Measurements from ENCODE around the gene APLF. TPM values are rescaled to one million over a fixed set of nuclear protein-coding genes. Genes with fewer than 3 reads are reported as not detected.
"Not testable (repeated sequence)": the region's sequence is repeated elsewhere in the genome, so short reads cannot be mapped to it uniquely, and the experiment has no call there.

The APLF gene
- total RNA-seq, 2 experiments from 2014 or later: 2.9 to 3.5 TPM

DNA sequence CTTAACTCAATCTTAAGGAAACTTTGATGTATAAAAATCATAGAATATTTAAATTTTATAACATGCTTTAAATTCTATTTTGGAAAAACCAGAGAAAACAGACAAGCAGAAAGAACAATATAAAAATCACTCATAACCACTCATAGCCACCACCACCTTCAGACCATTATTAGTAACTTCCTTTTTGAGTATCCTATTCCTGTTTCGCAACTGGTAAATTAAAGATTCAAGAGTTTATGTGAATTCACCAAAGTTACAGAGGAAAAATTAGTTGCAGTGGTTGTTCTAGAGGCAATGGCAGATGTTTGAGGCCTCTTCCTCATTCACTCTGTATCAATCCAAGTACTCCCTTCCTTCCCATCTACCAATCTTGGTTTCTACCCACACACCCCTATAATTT lies 126.7 kb downstream of the APLF start:
- Mint-ChIP-seq H3K27me3 (peaks cover 4% of the 10 kb centered on the region), H3K9me3 (no peaks in the 10 kb centered on the region), H3K27ac (no peak overlapping the region), H3K36me3 (ENCODE audit: low read depth) (no peaks in the 10 kb centered on the region), H3K4me3 (no peak overlapping the region), H3K4me1 (ENCODE audit: low read depth) (peaks cover 6% of the 10 kb centered on the region)
- intact Hi-C loops (cut with micrococcal nuclease): loop anchor here (10.0 kb wide), 1 partner anchor 109 kb away; no protein-coding TSS in a partner anchor
- ChIA-PET CTCF (interaction anchor here (0.8 to 7.2 kb wide), 12 partner anchors 8 to 356 kb away, joined by 3 to 63 read pairs (median 8); no protein-coding TSS in a partner anchor), POLR2A (no interaction called here)
- TF ChIP-seq, protein P1, sequence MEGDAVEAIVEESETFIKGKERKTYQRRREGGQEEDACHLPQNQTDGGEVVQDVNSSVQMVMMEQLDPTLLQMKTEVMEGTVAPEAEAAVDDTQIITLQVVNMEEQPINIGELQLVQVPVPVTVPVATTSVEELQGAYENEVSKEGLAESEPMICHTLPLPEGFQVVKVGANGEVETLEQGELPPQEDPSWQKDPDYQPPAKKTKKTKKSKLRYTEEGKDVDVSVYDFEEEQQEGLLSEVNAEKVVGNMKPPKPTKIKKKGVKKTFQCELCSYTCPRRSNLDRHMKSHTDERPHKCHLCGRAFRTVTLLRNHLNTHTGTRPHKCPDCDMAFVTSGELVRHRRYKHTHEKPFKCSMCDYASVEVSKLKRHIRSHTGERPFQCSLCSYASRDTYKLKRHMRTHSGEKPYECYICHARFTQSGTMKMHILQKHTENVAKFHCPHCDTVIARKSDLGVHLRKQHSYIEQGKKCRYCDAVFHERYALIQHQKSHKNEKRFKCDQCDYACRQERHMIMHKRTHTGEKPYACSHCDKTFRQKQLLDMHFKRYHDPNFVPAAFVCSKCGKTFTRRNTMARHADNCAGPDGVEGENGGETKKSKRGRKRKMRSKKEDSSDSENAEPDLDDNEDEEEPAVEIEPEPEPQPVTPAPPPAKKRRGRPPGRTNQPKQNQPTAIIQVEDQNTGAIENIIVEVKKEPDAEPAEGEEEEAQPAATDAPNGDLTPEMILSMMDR (IDR thresholded peaks at IDR 0.05): no peak
- no peak for DNase-seq
- ATAC-seq: no peak

DNA sequence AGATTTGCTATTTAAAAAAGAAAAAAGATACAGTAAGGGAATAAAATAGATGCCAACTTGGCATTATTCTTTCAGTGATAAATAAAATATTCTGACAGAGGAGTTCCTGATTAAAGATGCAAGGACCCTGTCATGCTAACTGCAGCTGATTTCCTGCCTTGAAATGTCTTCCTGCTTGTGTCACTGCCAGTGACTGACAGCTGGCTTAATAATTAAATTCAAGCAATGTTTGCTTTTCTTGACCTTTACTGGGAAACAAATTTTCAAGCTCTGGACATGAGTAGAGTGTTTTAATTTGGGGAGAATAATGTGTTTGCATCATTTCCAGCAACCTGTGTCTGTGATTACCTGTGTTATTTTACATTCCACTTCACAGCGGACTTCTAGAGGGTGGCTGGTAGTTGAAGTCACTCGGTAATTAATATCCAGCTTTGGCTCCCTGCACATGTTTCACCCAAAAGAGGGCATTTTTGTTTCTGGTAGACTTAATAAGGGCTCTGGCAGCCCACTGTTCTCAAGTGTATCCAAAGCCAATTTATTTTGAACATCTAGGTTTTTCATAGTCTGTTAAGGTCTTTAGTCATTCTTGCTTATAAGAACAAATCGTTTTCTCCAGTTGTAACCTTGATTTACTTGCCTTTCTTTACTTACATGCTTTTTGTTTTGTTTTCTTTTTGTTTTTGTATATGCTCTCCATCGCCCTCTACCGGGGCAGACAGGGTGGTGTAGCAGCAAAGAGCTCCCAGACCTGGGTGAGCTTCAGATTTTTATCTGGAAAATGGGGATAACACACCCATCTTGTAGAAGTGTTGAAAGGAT lies 127.5 kb downstream of the APLF start:
- Mint-ChIP-seq H3K9me3 (peaks cover 4% of the 10 kb centered on the region), H3K27me3 (peaks cover 6% of the 10 kb centered on the region), H3K4me3 (no peak overlapping the region), H3K36me3 (ENCODE audit: low read depth) (no peaks in the 10 kb centered on the region), H3K27ac (no peak overlapping the region), H3K4me1 (ENCODE audit: low read depth) (peaks cover 6% of the 10 kb centered on the region)
- intact Hi-C loops (cut with micrococcal nuclease): loop anchor here (10.0 kb wide), 1 partner anchor 110 kb away; no protein-coding TSS in a partner anchor
- peak; percentile 71 for DNase-seq
- POLR2A ChIA-PET: no interaction called here
- CTCF ChIA-PET: interaction anchor here (0.5 to 7.2 kb wide), 63 partner anchors 9 to 356 kb away, joined by 3 to 63 read pairs (median 4); partner anchors contain the start of genes APLF and FBXO48
- TF ChIP-seq, protein P1 (IDR thresholded peaks at IDR 0.05): peak; percentile 97
- peak; percentile 74 for ATAC-seq

DNA sequence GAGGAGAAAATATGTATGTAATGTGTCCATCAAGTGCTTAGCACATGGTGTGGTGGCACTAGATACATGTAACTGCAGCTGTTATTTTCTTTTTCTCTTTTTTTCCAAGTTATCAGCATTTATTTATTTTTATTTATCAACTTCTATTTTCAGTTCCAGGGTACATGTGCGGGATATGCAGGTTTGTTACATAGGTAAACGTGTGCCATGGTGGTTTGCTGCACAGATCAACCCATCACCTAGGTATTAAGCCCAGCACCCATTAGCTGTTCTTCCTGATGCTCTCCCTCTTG lies 128.1 kb downstream of the APLF start:
- DNase-seq; H3K9me3 Mint-ChIP-seq; H3K27me3 Mint-ChIP-seq; POLR2A ChIA-PET; H3K4me1 Mint-ChIP-seq (ENCODE audit: low read depth); H3K4me3 Mint-ChIP-seq; ATAC-seq; H3K36me3 Mint-ChIP-seq (ENCODE audit: low read depth); H3K27ac Mint-ChIP-seq: not testable (repeated sequence)
- CTCF ChIA-PET: interaction anchor here (0.5 to 7.2 kb wide), 62 partner anchors 9 to 355 kb away, joined by 3 to 63 read pairs (median 4); partner anchors contain the start of genes APLF and FBXO48
- TF ChIP-seq, protein P1 (IDR thresholded peaks at IDR 0.05): peak; percentile 45
- intact Hi-C loops (cut with micrococcal nuclease): loop anchor here (10.0 kb wide), 1 partner anchor 111 kb away; no protein-coding TSS in a partner anchor

DNA sequence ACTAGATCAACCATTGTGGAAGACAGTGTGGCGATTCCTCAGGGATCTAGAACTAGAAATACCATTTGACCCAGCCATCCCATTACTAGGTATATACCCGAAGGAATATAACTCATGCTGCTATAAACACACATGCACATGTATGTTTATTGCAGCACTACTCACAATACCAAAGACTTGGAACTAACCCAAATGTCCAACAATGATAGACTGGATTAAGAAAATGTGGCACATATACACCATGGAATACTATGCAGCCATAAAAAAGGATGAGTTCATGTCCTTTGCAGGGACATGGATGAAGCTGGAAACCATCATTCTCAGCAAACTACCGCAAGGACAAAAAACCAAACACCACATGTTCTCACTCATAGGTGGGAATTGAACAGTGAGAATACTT lies 133.1 kb downstream of the APLF start:
- CTCF ChIA-PET; H3K36me3 Mint-ChIP-seq (ENCODE audit: low read depth); ATAC-seq; POLR2A ChIA-PET; H3K4me1 Mint-ChIP-seq (ENCODE audit: low read depth); H3K27ac Mint-ChIP-seq; intact Hi-C loops (cut with micrococcal nuclease); H3K27me3 Mint-ChIP-seq; DNase-seq; H3K4me3 Mint-ChIP-seq: not testable (repeated sequence)
- H3K9me3 Mint-ChIP-seq: peaks cover 14% of the 10 kb centered on the region

DNA sequence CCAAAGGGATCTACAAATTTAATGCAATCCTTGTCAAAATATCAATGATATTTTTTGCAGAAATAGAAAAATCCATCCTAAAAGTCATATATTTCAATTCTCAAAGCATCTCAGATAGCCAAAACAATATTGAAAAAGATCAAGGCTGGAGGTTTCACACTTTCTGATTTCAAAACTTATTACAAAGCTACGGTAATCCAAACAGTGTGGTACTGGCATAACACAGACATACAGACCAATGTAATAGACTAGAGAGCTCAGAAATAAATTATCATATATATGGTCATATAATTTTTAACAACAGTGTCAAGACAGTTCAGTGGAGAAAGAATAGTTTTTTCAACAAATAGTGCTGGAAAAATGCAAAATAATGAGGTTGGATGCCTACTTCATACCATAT lies 135.7 kb downstream of the APLF start:
- Mint-ChIP-seq H3K4me3 (no peak overlapping the region), H3K27me3 (peaks cover 3% of the 10 kb centered on the region), H3K4me1 (ENCODE audit: low read depth) (no peaks in the 10 kb centered on the region), H3K36me3 (ENCODE audit: low read depth) (no peaks in the 10 kb centered on the region), H3K9me3 (peaks cover 14% of the 10 kb centered on the region), H3K27ac (no peak overlapping the region)
- intact Hi-C loops (cut with micrococcal nuclease): no loop called here
- no peak for DNase-seq
- TF ChIP-seq, protein P1 (IDR thresholded peaks at IDR 0.05): no peak
- POLR2A ChIA-PET: no interaction called here
- CTCF ChIA-PET: no interaction called here
- ATAC-seq: no peak
